Glomerular visceral epithelial cell (primary cell): ENCODE results near the gene ORM1.
A peak's percentile ranks its signal among the peaks of the same experiment; 100 is the strongest.
"Not testable (repeated sequence)": the region's sequence is repeated elsewhere in the genome, so short reads cannot be mapped to it uniquely, and the experiment has no call there.

Experiments
- DNase-seq: peaks from one replicate; pipeline ENCODE4 v3.0.0-alpha.2; 2016; ENCODE audit errors: extremely low spot score

The ORM1 gene

DNA sequence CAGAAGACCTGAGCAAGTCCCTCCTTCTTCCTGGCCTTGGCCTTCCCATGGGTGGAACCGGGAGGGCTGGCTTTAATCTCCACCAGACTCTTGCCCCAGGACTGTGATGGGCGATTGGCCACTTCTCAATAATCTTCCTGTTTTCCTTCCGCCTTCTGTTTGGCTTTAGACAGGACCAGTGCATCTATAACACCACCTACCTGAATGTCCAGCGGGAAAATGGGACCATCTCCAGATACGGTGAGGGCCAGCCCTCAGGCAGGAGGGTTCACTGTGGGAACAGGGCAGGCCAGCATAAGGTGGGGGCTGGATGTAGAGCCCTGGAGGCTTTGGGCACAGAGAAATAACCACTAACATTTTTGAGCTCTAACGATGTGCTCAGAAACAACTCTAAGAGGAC is 951 bp downstream of the ORM1 start:
- DNase-seq: not testable (repeated sequence)

DNA sequence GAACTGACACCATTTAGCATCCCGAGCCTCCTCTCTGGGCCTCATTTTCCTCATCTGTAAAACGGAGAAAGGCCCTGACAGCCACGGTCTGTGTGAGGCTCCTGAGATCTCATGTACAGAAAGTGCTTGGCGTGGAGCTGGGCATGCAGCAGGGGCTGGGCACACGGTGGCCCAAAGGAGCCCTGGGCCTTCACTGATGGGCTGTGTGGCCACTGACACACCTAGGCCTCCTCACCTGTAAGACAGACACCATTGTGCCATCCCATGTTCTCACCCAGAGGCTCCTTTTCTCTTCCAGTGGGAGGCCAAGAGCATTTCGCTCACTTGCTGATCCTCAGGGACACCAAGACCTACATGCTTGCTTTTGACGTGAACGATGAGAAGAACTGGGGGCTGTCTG is 1.6 kb downstream of the ORM1 start:
- DNase-seq: no peak

- DNase-seq: not testable (repeated sequence)
These were observed 2.1 kb downstream of the ORM1 start for GRCh38 chr9:114324965-114325364.

DNA sequence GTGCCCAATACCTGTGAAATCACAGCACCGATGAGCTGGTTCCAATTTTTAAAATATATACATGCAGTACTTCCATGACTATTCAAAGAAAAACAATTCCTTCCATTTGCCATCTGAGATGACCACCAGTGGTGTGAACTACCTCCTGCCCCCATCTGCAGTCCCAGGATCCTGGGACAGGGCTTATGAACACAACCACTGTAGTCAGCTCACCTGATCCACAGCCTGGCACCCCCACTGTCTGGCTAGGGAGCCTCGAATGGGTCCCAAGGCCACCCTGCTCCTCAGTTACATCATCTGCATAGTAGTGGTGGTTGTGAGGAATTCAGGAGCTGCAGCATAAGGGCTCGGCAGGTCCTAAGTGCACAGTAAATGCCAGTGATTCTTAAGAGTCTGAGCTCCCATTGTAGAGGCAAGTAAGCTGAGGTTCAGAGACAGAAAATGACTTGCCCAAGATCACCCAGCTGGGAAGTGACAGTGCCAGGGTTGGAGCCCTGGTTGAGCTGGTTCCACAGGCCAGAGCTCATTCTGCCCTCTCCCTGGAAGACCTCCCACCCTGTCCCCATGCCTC is 2.9 kb downstream of the ORM1 start:
- DNase-seq: not testable (repeated sequence)

DNA sequence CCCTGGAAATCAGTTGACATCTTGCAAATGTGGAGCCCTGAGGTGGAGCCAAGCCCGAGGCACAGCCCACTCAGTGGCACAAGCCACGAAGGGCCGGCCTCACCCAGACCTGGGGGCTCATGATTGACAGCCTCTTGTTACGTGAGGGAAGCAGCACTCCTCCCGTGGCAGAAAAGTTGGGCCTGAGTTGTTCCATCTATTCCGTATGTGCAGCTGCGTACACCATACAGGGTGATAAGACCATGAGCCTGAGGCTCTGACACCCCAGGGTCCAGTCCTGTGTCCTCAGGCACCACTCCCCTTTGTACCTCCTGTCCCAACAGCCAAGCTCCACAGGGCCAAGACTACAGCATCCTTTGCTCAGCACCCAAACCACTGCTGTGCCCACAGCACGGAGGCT is 4.9 kb downstream of the ORM1 start:
- DNase-seq: no peak

DNA sequence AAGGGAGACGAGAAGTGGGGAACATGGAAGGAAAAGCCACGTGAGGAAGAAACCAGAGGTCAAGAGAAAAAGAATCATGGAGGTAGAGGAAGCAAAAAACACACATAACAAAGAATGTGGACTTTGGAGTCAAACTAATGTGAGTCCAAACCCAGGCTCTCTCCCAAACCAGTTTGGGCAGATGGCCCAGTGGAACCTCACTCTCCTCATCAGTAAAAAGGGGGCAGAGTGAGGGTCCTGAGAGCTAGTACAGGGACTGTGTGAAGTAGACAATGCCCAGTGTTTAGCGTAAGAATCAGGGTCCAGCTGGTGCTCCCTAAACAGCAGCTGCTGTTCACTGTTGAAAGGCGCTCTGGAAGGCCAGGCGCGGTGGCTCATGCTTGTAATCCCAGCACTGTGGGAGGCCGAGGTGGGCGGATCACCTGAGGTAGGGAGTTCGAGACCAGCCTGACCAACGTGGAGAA is 5.5 kb downstream of the ORM1 start:
- DNase-seq: not testable (repeated sequence)

DNA sequence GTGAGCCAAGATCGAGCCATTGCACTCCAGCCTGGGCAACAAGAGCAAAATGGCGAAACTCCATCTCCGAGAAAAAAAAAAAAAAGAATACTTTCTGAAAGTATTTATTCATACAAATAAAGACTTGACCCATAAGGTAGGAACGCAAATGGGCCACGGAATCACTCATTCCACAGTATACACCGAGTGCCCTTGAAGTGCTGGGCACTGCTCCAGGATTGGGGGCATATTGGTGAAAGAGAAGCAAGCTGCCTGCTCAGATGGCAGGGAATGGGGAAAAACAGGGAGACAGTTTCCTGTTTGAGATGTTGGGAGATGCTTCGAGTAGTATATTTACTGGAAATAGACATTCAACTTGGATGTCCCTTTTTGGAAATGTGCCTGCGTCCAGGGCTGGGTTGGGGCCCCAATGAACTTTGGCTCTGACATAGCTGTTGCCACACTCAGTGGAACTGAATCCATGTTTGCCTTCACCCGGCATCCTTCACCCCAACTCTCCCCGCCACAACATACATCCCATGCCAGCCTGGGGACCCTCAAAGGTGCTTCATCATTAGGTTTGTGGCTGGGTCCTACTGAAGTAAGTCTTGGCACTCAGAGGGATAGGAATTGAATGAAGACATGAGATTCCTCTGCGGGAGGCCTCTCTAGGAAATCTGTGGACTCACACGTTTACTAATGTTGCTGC is 6.2 kb downstream of the ORM1 start:
- not testable (repeated sequence) for DNase-seq

- not testable (repeated sequence) for DNase-seq
These were observed 6.7 kb downstream of the ORM1 start, which contains the start of gene ORM2 for GRCh38 chr9:114329625-114330022. ORM2 (plus strand) TSS chr9:114329869; CDS start chr9:114329905, 36 bp downstream.

DNA sequence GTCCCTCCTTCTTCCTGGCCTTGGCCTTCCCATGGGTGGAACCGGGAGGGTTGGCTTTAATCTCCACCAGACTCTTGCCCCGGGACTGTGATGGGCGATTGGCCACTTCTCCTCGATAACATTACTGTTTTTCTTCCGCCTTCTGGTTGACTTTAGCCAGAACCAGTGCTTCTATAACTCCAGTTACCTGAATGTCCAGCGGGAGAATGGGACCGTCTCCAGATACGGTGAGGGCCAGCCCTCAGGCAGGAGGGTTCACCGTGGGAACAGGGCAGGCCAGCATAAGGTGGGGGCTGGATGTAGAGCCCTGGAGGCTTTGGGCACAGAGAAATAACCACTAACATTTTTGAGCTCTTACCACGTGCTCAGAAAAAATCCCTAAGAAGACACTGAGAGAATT is 7.7 kb downstream of the ORM1 start:
- DNase-seq: no peak

GRCh38 chr9:114331229-114332195 is 8.6 kb downstream of the ORM1 start:
- DNase-seq: not testable (repeated sequence)

DNA sequence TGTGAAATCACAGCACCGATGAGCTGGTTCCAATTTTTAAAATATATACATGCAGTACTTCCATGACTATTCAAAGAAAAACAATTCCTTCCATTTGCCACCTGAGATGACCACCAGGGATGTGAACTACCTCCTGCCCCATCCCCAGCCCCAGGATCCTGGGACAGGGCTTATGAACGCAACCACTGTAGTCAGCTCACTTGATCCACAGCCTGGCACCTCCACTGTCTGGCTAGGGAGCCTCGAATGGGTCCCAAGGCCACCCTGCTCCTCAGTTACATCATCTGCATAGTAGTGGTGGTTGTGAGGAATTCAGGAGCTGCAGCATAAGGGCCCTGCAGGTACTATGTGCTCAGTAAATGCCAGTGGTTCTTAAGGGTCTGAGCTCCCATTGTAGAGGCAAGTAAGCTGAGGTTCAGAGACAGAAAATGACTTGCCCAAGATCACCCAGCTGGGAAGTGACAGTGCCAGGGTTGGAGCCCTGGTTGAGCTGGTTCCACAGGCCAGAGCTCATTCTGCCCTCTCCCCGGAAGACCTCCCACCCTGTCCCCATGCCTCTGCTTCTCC is 9.7 kb downstream of the ORM1 start:
- DNase-seq: not testable (repeated sequence)

DNA sequence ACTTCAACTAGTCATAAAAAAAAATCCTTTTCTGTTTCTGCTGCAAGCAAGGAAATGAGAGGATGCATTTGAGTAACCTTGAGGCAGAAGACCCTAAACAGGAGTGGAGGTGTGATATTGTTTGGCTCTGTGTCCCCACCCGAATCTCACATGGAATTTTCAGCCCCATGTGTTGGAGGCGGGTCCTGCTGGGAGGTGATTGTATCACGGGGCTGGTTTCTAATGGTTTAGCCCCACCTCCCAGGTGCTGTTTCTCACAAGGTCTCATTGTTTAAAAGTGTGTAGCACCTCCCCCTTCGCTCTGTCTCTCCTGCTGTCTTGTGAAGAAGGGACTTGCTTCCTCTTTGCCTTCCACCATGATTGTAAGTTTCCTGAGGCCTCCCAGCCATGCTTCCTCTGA is 10.8 kb downstream of the ORM1 start:
- not testable (repeated sequence) for DNase-seq

DNA sequence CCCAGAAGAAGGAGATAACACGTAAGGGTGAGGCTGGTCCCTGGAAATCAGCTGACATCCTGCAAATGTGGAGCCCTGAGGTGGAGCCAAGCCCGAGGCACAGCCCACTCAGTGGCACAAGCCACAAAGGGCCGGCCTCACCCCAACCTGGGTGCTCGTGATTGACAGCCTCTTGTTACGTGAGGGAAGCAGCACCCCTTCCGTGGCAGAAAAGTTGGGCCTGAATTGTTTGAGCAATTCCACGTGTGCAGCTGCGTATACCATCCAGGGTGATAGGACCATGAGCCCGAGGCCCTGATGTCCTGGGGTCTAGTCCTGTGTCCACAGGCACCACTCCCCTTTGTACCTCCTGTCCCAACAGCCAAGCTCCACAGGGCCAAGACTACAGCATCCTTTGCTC is 11.6 kb downstream of the ORM1 start:
- DNase-seq: no peak

GRCh38 chr9:114335745-114336144 is 12.8 kb downstream of the ORM1 start:
- no peak for DNase-seq

GRCh38 chr9:114336157-114336556 is 13.3 kb downstream of the ORM1 start:
- no peak for DNase-seq

DNA sequence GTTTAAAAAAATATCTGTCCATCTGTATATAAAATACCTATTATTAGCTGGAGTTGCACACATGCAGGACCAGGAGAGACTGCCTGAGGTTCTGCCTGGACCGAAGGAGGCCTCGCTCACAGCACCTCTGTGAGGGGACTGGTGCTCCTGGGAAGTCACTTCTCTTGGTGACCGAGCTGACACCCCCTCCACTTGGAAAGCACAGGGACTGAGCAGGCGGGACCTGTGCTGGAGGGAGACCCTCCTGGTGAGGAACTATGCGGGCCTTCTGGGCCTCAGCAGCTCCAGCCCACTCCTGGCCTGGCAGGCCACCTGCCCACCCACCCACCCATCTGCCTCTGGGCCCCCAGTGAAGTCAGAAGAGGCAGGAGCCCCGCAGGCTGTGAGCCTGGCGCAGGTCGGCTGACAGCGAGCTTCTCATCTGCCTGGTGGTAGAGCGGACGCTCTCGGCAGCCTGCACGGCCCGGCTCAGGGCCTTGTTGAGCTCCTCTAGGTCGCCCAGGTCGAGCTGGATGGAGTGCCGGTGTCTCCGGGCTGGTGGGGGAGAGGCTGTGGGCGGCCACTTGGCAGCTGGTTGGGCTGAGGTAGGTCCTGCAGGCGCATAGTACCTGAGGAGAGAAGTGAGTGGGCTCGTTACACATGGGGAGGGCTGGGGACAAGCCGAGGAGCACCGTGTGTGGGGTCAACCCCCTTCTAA is 13.9 kb downstream of the ORM1 start:
- no peak for DNase-seq

GRCh38 chr9:114338187-114338586 is 15.3 kb downstream of the ORM1 start:
- DNase-seq: no peak

GRCh38 chr9:114339130-114339908 is 16.4 kb downstream of the ORM1 start:
- peak; percentile 64 for DNase-seq

DNA sequence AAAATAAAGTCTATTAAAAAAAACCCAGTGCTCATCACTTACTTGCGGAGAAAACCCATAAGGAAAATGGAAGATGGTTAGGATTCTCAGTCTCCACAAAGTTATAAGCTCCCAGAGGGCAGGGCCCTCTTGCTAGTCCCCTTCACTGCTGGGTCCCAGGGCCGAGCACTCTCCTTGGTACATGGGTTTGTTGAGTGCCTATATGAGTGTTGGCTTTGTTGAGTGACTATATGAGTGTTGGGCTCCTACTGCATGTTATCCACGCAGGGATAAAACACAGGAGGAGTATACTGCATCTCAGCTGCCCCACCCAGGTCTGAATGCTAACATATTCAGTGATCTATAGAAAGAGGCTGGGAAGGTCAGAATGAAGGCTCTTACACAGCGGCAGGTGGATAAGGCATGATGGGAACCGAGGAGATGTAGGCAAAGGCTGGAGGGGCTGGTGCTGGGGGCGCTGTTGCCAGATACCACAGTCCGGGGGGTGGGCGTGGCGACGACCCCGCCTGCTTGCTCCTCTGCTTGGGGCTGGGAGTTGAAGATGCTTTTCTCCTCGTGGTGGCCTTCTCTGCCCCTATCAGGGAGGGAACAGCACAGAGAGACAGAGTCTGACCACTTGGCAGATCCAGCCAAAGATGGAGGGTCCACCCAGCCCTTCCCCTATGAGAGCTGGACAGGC is 18.4 kb downstream of the ORM1 start:
- no peak for DNase-seq

GRCh38 chr9:114341991-114342390 is 19.1 kb downstream of the ORM1 start:
- no peak for DNase-seq
